ENCODE measurements around the gene MOCS1.

The MOCS1 gene

GRCh38 chr6:39876826-39877225 is 57.4 kb downstream of the MOCS1 start:
- no peak overlapping the region for H3K27ac ChIP-seq
- TF ChIP-seq CTCF (IDR thresholded peaks at IDR 0.05) (no peak), ZFX (IDR thresholded peaks at IDR 0.05; ENCODE audit: borderline replicate concordance) (no peak)

- TF ChIP-seq CTCF (IDR thresholded peaks at IDR 0.05) (no peak), ZFX (IDR thresholded peaks at IDR 0.05; ENCODE audit: borderline replicate concordance) (no peak)
- no peak overlapping the region for H3K27ac ChIP-seq
Measured at GRCh38 chr6:39876111-39876510, 58.2 kb downstream of the MOCS1 start.

- no peak overlapping the region for H3K27ac ChIP-seq
- TF ChIP-seq CTCF (IDR thresholded peaks at IDR 0.05), result no peak
Measured at GRCh38 chr6:39873439-39873838, 60.8 kb downstream of the MOCS1 start.

GRCh38 chr6:39870950-39871349 is 63.3 kb downstream of the MOCS1 start:
- no peak overlapping the region for H3K27ac ChIP-seq
- TF ChIP-seq CTCF (IDR thresholded peaks at IDR 0.05) (peak; percentile 22; the same call in 1 of the 2 replicates), ZFX (IDR thresholded peaks at IDR 0.05; ENCODE audit: borderline replicate concordance) (no peak)

- no peak overlapping the region for H3K27ac ChIP-seq
- TF ChIP-seq ZFX (IDR thresholded peaks at IDR 0.05; ENCODE audit: borderline replicate concordance) (no peak), CTCF (IDR thresholded peaks at IDR 0.05) (0 out of 2 replicates have a peak, but pooled peaks have one; percentile 15)
Measured at GRCh38 chr6:39867592-39867991, 66.7 kb downstream of the MOCS1 start.

GRCh38 chr6:39865011-39865888 is 69.0 kb downstream of the MOCS1 start:
- no peak overlapping the region for H3K27ac ChIP-seq
- no peak for TF ChIP-seq ZFX (IDR thresholded peaks at IDR 0.05; ENCODE audit: borderline replicate concordance)
- peak; percentile 89 for TF ChIP-seq CTCF (IDR thresholded peaks at IDR 0.05)

- no peak overlapping the region for H3K27ac ChIP-seq
- TF ChIP-seq ZFX (IDR thresholded peaks at IDR 0.05; ENCODE audit: borderline replicate concordance) (no peak), CTCF (IDR thresholded peaks at IDR 0.05) (no peak)
Measured at GRCh38 chr6:39861663-39862062, 72.6 kb downstream of the MOCS1 start.

Data from 22Rv1 (cell line).